ENCODE data around the gene GPD1L.
A peak's percentile ranks its signal among the peaks of the same experiment; 100 is the strongest.

Gene GPD1L

DNA sequence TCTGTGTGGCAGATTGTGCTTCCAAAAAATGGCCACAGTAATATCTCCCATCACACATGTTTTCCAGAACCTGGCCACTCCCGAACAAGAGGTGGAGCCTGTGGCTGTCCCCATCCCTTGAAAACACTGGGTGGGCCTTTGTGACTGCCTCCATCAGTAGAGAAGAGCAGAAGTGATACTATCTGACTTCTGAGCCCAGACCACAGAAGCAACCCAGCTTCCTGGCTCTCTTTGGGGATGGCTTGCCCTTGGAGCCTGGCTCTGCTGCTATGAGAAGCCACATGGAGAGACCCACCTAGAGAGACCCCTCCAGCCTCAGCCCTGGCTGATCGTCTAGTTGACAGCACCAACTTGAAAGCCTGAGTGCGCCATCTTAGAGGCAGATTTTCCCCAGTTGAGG lies 92.3 kb downstream of the GPD1L start:
- no peak for TF ChIP-seq ZNF70 (CRISPR knock-in tag; IDR thresholded peaks at IDR 0.05)
- TF ChIP-seq OSR1 (CRISPR knock-in tag; IDR thresholded peaks at IDR 0.05), result no peak
- no peak for TF ChIP-seq ZFP30 (CRISPR knock-in tag; IDR thresholded peaks at IDR 0.05)
- no peak for TF ChIP-seq TCF4 (CRISPR knock-in tag; IDR thresholded peaks at IDR 0.05; ENCODE audit: borderline replicate concordance)
- no peak for TF ChIP-seq ZFP3 (CRISPR knock-in tag; IDR thresholded peaks at IDR 0.05)
- TF ChIP-seq, protein P1, sequence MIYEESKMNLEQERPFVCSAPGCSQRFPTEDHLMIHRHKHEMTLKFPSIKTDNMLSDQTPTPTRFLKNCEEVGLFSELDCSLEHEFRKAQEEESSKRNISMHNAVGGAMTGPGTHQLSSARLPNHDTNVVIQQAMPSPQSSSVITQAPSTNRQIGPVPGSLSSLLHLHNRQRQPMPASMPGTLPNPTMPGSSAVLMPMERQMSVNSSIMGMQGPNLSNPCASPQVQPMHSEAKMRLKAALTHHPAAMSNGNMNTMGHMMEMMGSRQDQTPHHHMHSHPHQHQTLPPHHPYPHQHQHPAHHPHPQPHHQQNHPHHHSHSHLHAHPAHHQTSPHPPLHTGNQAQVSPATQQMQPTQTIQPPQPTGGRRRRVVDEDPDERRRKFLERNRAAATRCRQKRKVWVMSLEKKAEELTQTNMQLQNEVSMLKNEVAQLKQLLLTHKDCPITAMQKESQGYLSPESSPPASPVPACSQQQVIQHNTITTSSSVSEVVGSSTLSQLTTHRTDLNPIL (CRISPR knock-in tag; IDR thresholded peaks at IDR 0.05; ENCODE audit: low read depth), result no peak
- no peak for TF ChIP-seq ZNF8 (CRISPR knock-in tag; IDR thresholded peaks at IDR 0.05)
- TF ChIP-seq, protein P2, sequence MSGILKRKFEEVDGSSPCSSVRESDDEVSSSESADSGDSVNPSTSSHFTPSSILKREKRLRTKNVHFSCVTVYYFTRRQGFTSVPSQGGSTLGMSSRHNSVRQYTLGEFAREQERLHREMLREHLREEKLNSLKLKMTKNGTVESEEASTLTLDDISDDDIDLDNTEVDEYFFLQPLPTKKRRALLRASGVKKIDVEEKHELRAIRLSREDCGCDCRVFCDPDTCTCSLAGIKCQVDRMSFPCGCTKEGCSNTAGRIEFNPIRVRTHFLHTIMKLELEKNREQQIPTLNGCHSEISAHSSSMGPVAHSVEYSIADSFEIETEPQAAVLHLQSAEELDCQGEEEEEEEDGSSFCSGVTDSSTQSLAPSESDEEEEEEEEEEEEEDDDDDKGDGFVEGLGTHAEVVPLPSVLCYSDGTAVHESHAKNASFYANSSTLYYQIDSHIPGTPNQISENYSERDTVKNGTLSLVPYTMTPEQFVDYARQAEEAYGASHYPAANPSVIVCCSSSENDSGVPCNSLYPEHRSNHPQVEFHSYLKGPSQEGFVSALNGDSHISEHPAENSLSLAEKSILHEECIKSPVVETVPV (CRISPR knock-in tag; IDR thresholded peaks at IDR 0.05), result no peak
- TF ChIP-seq TOX (CRISPR knock-in tag; IDR thresholded peaks at IDR 0.05; ENCODE audit: borderline replicate concordance), result no peak
- TF ChIP-seq TSHZ2 (CRISPR knock-in tag; IDR thresholded peaks at IDR 0.05), result no peak
- TF ChIP-seq GLIS3 (CRISPR knock-in tag; IDR thresholded peaks at IDR 0.05), result no peak
- no peak for TF ChIP-seq POU6F1 (CRISPR knock-in tag; IDR thresholded peaks at IDR 0.05; ENCODE audit: borderline replicate concordance, low read depth)

DNA sequence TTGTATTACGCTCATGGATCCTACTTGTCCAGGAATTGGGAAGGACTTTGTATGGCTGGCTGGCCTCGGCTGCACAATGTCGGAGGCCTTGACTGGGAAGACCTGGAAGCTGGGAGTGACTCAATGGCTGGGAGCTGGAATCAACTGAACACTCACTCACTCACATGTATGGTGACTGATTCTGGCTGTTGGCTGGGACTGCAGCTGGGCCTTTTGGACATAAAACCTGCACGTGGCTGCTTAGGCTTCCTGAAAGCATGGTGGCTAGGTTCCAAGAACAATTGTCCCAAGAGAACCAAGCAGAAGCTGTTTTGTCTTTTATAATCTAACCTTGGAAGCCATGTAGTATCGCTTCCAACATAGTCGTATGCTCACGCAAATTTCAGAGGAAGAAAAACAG lies 94.1 kb downstream of the GPD1L start:
- ATAC-seq, result no peak
- no peak for TF ChIP-seq ZNF70 (CRISPR knock-in tag; IDR thresholded peaks at IDR 0.05)
- no peak for TF ChIP-seq SNAI2 (CRISPR knock-in tag; IDR thresholded peaks at IDR 0.05)
- TF ChIP-seq TOX (CRISPR knock-in tag; IDR thresholded peaks at IDR 0.05; ENCODE audit: borderline replicate concordance), result no peak

More for the DNA sequence above, 92.3 kb downstream of the GPD1L start:
- ATAC-seq, result no peak

- ATAC-seq, result no peak
- TF ChIP-seq ZC3H10 (CRISPR knock-in tag; IDR thresholded peaks at IDR 0.05) (no peak), ZNF8 (CRISPR knock-in tag; IDR thresholded peaks at IDR 0.05) (no peak), ZNF565 (CRISPR knock-in tag; conservative IDR thresholded peaks at IDR 0.05; ENCODE audit: low read depth) (no peak), OSR1 (CRISPR knock-in tag; IDR thresholded peaks at IDR 0.05) (no peak), BACH2 (CRISPR knock-in tag; IDR thresholded peaks at IDR 0.05; ENCODE audit: borderline replicate concordance) (no peak)
These were observed 94.8 kb downstream of the GPD1L start for GRCh38 chr3:32200992-32201758.

DNA sequence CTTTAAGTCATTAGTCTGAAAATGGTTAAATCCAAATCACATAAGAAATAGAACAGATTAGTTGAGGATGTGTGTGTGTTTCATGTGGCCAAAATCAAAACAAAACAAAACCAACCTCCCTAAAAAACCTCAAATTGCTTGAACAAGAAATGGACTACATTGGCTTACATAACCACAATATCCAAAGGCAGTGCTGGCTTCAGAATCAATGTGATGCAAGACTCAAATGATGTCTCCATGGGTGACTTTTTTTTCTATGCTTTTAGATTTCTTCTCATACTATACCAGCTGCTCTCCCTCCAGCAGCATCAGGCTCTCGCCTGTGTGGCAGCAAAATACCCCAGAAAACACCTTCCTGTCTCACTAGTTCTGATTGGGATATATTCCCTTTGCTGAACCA lies 96.1 kb downstream of the GPD1L start:
- no peak for ATAC-seq
- TF ChIP-seq ISL1 (CRISPR knock-in tag; IDR thresholded peaks at IDR 0.05) (no peak), ZNF70 (CRISPR knock-in tag; IDR thresholded peaks at IDR 0.05) (no peak), TCF4 (CRISPR knock-in tag; IDR thresholded peaks at IDR 0.05; ENCODE audit: borderline replicate concordance) (no peak), GLIS3 (CRISPR knock-in tag; IDR thresholded peaks at IDR 0.05) (no peak)

GRCh38 chr3:32203854-32204253 lies 97.4 kb downstream of the GPD1L start:
- TF ChIP-seq ZFP3 (CRISPR knock-in tag; IDR thresholded peaks at IDR 0.05) (no peak), ZFP30 (CRISPR knock-in tag; IDR thresholded peaks at IDR 0.05) (no peak), PATZ1 (CRISPR knock-in tag; IDR thresholded peaks at IDR 0.05; ENCODE audit: borderline replicate concordance) (no peak), GLIS3 (CRISPR knock-in tag; IDR thresholded peaks at IDR 0.05) (no peak), ARNTL (CRISPR knock-in tag; IDR thresholded peaks at IDR 0.05; ENCODE audit: borderline replicate concordance, low read depth) (no peak), ISL1 (CRISPR knock-in tag; IDR thresholded peaks at IDR 0.05) (0 out of 2 replicates have a peak, but pooled peaks have one; percentile 29)
- ATAC-seq, result peak; percentile 90

Measured in SK-N-SH treated with all-trans-retinoic acid at 6 μM for 48 hours (cell line).